Posterior cingulate gyrus (tissue), 11 donors: ENCODE results near the gene PCGF1.

Source experiments
- DNase-seq, 10 donors: peaks; one replicate each; pipeline versions ENCODE4 v3.0.0 to v3.0.0-alpha.2; 2020 to 2021; ENCODE audit warnings: mixed read lengths in 3 of 10
- intact Hi-C: fragments of 100-400 bp; cut with DNase I; formaldehyde crosslinking; loops from one replicate; pipeline ENCODE4 v1.15.1; 2023

Gene PCGF1

DNA sequence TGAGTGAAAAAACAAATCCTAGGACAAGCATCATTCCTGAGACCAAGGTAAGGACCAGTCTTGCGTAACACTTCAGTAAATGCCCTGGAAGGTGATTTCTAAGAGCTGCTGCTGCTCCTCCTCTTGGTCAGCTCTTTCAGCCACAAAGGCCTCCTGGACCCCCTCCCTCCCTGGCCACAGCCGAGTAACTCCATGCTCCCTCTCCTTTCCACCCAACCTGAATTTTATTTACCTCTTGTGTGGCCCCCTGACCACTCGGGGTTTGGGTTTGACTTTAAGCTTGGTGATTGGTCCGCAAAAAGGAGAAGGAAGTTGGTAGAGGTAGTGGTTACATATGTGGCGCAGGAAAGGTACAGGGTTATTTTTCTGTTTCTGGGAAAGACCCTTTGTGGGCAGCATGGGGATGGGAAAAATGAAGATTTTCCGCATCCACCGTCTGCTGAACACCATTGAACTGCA, 31.4 kb upstream of the PCGF1 start:
- DNase-seq = peak in 1 of 10 donors; percentile 66
- intact Hi-C loops = loop anchor here (10.0 kb wide), 1 partner anchor 116 kb away; the partner anchor contains the start of gene SEMA4F

DNA sequence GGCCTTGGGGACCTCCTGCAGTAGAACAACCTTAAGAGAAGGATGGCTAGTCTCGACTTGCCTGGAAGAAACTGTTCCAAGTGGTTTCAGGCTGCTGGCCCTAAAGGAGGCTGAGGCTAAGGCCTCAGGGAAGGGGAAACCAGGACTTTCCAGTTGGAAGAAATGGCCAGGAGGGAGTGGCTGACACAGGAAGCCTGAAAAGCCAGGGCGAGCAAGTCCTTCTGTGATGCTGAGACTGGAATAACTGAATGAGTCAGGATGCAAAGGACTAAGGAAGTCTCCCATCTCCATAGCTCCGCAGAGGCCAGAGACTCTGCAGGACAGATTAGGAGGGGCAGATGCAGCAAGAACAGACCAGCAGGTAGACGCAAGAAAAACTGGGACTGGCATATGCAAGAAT, 29.6 kb upstream of the PCGF1 start:
- intact Hi-C loops = loop anchor here (10.0 kb wide), 1 partner anchor 118 kb away; the partner anchor contains the start of gene SEMA4F
- DNase-seq = no peak

DNA sequence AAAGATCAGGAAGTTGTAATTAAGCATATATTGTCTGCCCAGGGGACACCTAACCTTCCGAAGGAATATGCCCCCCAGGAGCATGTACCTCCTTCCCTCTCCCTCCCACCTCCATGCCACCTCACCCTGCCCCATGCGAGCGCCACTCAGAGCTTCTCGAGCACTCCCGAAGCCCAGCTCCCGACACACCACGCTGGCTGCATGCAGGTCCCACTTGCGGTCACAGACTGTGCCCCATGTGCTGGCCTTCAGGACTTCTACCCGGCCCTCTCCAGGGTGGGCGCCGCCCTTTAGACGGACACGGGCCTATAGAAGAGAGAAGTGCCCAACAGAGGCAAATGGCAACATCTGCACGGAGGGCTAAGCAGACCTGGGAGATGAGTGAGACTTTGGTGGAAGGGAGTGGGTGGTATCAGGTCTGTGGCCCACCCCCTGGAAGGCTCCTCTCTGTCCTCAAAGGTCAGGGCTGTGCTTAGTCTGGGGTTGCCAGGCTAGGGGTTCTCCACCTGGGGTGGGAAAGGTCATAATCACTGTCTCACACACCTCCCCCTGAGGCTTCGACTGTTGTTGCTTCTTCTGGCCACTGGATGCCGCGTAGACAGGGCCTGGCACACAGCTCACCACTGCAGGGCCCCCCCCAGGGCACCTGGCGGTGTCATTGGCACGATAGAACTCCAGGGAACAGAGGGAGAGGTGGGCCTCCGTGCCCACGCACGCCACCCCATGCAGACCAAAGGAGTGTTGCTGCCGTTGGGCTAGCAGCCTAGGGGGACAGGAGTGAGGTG, 28.9 kb upstream of the PCGF1 start:
- peak in 1 of 10 donors; percentile 70 for DNase-seq
- intact Hi-C loops = loop anchor here (10.0 kb wide), 1 partner anchor 118 kb away; the partner anchor contains the start of gene SEMA4F

DNA sequence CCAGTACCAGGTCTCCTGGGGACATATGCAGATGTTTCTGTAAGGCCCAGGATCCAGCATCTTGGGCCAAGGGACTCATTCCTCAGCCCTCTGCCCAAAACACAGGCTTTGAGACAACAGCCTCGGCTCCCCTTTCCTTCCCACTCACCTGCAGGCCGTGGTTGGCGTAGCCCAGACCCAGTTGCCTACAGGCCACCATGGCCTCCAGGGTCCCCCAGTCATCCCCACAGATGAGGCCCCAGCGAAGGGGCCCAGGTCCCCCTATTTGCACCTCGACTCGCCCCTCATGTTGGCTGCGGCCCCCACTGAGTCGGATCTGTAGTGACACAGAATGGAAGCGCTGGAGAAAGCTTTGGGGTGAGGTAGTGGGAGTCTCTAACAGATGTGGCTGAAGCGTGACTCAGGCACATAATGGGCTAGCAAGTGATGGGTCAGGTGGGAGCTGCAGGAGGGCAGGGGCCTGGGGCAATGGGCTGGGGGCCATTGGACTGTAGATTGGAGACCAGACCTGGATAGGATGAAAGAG, 28.0 kb upstream of the PCGF1 start:
- peak in 1 of 10 donors; percentile 66 for DNase-seq
- intact Hi-C loops = loop anchor here (10.0 kb wide), 1 partner anchor 119 kb away; the partner anchor contains the start of gene SEMA4F

DNA sequence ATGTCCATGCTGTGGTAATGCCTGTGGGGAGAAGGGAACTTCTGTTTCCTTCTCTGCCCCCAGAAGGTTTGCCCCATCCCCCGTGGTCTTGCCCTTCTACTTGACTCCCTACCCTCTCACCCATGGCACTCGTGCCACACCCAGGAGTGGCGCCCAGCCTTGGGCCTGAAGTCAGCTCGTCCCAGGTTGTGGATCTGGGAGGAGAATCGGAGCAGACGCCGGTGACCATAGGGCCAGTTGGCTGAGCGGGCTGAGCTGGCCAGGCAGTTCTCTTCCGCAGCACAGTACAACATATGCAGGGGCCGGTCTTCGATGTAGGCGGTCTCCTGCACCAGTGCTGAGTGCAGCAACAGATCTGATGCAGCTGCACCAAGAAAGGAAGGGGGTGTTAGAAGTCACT, 26.9 kb upstream of the PCGF1 start:
- intact Hi-C loops = loop anchor here (10.0 kb wide), 1 partner anchor 120 kb away; the partner anchor contains the start of gene SEMA4F
- DNase-seq = peak in 1 of 10 donors; percentile 63

DNA sequence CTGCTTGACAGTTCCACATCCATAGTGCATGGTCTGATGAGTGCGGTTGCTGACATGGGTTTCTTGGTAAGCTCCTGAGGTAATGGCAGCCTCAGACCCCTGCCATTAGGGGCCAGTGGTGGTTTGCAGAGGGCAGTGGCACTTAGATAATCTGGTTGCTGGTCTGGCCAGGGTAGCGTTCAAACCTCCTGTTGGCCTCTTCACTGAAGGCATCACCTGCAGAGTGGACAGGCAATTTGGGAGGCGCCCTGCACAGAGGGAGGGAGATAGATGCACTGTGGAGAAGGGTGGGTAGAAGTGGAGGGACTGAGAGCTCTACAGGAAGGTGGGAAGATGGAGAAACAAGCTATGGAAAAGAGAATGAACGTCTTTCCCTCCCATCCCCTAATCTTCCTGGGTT, 26.0 kb upstream of the PCGF1 start:
- peak in 1 of 10 donors; percentile 51 for DNase-seq
- intact Hi-C loops = loop anchor here (10.0 kb wide), 1 partner anchor 121 kb away; the partner anchor contains the start of gene SEMA4F

DNA sequence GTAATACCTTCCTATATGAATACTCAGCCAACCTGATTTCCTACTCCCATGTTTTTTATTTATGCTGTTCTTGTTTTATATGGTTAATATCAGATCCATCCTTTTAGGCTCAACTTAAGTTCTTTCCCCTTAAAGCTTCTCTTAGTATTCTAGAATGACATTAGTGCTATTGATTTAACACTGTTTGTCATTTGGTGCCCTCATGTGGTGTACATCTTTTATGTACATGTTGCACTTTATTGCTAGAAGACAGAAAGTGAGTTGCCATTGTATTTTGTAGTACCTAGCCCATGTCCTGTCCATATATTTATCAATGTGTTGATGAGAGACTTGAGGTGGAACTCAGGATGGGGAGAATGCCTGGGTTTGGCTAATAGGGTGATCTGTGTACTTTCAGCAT, 24.7 kb upstream of the PCGF1 start:
- DNase-seq = no peak
- intact Hi-C loops = loop anchor here (10.0 kb wide), 1 partner anchor 123 kb away; the partner anchor contains the start of gene SEMA4F

DNA sequence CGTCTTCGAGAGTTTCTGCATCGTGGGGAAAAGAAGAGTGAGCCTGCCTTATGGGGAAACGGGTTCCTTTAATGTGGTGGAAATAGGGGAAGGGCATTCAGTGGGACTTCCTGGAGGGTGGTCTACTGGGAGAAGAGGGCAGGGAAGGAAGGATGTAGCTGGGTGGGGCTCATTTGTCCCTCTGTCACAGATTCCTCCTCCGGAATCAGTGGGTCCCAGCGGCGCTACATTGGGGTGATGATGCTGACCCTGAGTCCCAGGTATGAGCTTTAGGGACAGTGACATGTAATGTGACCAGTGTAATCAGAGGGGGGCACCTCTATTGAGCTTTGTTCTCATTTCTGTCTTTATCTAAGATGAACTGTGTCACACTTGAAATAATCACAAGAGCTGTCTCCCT, 24.2 kb upstream of the PCGF1 start:
- intact Hi-C loops = loop anchor here (10.0 kb wide), 1 partner anchor 123 kb away; the partner anchor contains the start of gene SEMA4F
- DNase-seq = peak in 1 of 10 donors; percentile 40

DNA sequence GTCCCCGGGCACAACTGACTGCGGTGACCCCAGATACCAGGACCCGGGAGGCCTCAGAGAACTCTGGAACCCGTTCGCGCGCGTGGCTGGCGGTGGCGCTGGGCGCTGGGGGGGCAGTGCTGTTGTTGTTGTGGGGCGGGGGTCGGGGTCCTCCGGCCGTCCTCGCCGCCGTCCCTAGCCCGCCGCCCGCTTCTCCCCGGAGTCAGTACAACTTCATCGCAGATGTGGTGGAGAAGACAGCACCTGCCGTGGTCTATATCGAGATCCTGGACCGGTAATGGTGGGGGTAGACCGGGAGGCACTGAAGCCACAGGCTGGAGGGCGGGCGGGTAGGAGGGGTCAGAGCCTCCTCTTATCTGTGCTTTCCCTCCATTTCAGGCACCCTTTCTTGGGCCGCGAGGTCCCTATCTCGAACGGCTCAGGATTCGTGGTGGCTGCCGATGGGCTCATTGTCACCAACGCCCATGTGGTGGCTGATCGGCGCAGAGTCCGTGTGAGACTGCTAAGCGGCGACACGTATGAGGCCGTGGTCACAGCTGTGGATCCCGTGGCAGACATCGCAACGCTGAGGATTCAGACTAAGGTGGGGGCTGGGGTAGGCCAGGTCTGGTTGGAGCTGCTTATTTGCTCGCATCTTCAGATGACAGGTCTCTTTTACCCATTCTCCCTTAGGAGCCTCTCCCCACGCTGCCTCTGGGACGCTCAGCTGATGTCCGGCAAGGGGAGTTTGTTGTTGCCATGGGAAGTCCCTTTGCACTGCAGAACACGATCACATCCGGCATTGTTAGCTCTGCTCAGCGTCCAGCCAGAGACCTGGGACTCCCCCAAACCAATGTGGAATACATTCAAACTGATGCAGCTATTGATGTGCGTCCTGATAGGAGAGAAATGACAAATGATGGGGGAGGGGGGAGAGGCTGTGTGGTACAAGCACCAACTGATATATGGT, 23.0 kb upstream of the PCGF1 start:
- intact Hi-C loops = loop anchor here (10.0 kb wide), 1 partner anchor 124 kb away; the partner anchor contains the start of gene SEMA4F
- DNase-seq = peak in 8 of 10 donors; percentile 33 to 93 (median 51)

DNA sequence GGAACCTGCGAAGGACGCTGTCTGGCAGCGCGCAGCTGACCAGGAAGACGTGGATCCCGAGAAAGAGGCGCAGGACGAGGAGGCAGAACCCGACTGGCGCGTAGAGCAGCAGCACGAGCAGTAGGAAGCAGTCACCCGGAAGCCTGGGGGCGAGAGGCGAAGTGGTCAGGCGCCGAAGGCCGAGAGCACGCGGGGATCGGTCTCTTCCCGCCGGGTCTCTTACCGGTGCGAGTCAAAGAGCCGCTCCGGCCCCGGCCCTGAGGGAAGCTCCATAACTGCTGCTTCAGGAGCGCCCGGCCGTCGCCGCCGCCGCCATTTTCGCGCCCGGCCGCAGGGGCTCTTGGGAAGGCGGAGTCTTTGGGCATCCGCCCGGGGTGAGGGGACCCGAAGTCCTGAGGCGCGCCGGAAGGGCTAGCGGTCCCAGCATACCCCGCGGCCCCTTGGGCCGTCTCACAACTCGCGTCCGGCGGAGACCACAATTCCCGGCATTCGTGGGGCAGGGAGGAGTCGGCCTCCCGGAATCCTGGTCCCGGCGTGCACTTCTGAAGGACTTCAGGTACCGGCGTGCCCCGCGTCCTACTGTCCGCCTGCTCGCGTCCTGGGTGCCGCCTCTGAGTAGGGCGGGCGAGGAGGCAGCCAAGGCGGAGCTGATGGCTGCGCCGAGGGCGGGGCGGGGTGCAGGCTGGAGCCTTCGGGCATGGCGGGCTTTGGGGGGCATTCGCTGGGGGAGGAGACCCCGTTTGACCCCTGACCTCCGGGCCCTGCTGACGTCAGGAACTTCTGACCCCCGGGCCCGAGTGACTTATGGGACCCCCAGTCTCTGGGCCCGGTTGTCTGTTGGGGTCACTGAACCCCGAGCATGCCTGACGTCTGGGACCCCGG, 22.1 kb upstream of the PCGF1 start, which contains the start of the genes AUP1 and HTRA2:
Gene AUP1 (minus strand): TSS at position 350 of the 882 bp plus-strand sequence. CDS start 77 bp downstream, at position 273.
Gene HTRA2 (plus strand): TSS at position 577 of the 882 bp plus-strand sequence. CDS start 74 bp downstream, at position 651.
- intact Hi-C loops = loop anchor here (1.0 to 10.0 kb wide), 4 partner anchors 21 to 125 kb away; partner anchors contain the start of genes SEMA4F and TTC31

DNA sequence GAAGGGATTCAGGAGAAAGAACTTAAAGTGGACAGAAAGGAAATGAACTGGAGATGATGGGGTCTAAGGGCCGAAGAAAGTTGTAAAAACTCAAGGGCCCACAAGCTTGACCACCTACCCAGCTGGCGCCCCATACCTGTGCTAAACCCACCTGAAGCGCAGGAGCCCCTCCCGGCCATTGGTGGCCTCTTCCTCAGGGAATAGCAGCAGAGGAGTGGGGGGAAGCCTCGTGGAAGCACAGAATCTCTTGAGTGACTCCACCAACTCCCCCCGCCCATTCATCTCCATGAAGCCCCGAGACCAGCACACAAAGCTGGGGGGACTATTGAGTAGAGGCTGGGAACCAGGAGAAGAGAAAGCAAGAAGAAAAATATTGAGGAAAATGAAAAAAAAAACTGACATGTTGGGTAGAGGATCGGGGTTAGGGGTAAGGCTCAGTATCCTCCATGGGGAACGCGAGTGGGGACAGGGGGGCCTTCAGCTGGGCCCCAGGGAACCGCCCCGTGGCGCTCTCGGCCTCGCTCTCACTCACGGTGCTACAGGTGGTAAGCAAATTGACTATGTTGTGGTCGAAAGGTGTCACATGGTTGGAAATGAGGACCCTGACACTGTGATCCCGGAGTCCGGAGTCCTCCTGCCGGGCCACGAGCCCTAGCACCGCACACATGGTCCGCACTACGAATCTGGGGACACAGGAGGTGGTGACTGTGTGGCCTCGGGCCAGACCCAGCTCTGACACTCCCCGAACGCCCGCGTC, 21.3 kb upstream of the PCGF1 start:
- intact Hi-C loops = loop anchor here (1.0 to 2.0 kb wide), 3 partner anchors 20 to 58 kb away; partner anchors contain the start of gene TTC31
- peak in 1 of 10 donors; percentile 81 for DNase-seq

More for the DNA sequence above, 22.1 kb upstream of the PCGF1 start, which contains the start of the genes AUP1 and HTRA2:
- peak; percentile 97 to 100 (median 98) for DNase-seq

DNA sequence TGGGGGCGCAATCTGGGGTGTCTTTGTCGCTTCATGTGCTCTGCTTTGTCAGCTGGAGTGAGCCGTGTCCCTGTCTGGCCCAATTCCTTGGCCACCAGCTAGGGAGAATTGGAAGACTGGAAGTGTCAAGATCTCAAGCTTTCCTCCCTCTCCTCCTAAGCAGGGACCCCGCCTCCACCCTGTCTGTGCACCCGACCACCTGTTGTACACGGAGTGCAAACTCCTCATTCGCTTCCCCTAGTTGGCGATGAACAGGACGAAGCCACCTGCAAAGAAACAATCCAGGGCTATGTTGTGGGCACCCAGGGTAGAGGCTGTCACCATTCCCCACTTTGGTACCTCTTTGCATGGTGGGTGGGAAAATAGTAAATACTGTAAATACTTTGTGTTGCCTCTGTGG, 20.2 kb upstream of the PCGF1 start:
- no peak for DNase-seq
- intact Hi-C loops = loop anchor here (2.0 kb wide), 1 partner anchor 59 kb away; no protein-coding TSS in a partner anchor

DNA sequence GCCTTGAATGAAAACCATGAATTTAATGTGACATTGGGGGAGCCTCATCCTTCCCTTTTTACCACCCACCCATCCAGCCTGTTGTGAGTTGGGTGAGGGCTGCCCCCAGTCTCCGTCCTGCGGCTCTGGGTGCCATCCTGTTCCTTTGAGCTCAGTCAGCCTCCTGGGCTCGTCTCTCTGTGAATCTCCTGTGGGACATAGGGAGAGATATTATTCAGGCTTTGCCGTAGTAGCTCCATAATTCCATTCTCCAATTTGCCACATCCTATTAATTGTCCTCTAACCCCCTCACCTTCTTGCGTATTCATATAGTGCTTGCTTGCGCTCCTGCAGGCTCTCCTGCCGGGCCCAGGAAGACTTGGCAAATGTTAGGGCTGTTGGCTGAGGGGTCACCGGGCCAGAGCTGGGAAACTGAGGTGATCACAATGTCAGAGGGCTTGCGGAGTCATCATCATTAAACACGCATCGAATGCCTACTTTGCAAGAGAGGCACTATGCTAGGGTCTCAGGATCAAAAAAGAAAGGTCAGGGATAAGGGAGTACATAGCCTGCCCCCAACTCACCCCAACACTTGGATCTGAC, 19.2 kb upstream of the PCGF1 start:
- intact Hi-C loops = no loop called here
- no peak for DNase-seq

DNA sequence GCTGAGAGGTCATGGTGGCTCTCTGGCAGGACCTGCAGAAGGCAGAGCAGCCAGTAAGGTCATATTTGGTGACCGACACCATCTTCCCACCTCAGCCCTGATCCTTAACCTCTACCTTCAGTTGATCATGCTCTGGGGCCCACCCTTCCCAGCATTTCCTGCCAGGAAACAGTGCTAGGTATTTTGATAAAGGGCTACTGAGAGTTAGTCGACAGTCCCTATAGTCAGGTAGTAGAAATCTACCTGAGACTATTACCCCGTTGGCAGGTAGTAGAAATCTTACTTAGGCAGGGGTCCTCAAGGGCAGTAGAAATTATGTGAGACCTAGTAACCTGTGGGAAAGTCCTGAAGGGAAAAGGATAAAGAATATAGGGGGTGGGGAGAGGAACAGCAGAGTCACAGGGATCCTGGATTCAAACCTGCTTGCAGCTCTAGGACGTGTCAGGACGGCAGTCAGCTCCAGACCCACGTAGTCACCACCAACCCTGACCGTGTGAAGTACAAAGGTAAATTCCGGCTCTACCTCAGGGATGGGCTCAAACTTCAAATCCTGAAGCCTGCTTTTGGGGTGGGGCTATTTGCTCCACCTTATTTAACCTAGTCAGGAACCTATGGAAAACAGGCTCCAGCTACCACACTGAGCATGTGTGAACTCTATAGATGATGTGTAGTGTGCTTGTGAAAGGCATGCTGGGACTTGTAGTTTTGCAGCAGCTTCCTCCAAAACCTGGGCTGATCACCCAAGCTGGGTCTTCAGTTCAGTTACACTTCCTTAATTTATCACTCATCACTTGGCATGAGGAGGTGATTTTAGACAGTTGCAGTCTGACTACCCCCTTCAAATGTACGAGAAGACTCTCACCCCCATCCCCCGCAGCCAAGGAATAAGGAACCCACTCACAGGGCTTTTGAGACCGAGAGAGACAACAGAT, 18.5 kb upstream of the PCGF1 start, which contains the start of gene DQX1:
Gene DQX1 (minus strand): TSS at position 515 of the 932 bp plus-strand sequence. CDS start 502 bp downstream, at position 13.
- DNase-seq = peak in 1 of 10 donors; percentile 79
- intact Hi-C loops = no loop called here

DNA sequence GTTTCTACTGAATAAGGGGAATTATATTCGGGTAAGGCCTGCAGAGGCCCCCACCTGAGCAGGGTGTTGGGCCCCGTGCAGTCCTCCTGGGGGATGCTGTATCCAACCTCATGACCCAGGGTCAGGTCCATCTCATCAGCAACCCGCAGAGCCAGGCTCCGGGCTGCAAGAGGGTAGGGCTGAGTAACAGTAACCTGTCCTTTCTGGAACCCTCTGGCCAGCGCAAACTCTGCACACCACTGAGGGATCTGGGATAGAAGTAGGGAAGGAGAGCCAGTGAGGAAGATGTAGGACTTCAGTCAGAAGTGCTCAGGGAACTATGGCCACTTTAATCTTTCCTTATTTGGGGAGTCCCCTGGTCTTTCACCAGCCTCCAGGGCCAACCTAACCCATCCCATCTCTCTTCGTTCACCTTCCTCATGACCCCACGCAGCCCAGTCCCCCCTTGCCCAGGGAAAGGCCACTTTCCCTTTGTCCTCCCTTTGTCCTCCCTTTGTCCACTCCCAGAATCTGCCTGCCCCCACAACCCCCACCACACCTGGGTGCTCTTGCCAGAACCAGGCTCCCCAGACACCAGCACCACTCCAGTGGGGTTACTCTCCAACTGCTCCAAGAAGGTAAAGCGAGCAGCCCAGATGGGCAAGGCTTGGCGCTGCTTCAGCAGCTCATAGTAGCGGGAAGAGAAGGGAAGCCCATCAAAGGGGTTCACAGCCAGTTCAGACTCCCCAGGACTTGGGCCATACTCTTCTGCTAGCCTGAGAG, 17.6 kb upstream of the PCGF1 start:
- intact Hi-C loops = no loop called here
- DNase-seq = peak in 1 of 10 donors; percentile 51
